PC-9 (cell line): ENCODE measurements around the gene ZSWIM4.

Experiments
- CTCF ChIP-seq: fragments of 200-600 bp; sonication (generic); conservative IDR thresholded peaks from 2 replicates; pipeline ENCODE4 v1.6.1; 2017; ENCODE audit warnings: mixed run types, antibody characterized with exemption, mild to moderate bottlenecking, moderate library complexity
- EZH2 ChIP-seq: fragments of 200-600 bp; sonication (generic); IDR thresholded peaks from 2 replicates; pipeline ENCODE4 v1.8.0; 2017; ENCODE audit warnings: antibody characterized with exemption, low read depth

- TF ChIP-seq CTCF (no peak), EZH2 (no peak)
These were observed 17.3 kb downstream of the ZSWIM4 start for GRCh38 chr19:13812544-13812943.
